Measurements from ENCODE around the gene CALML5.
"Not testable (repeated sequence)": the region's sequence is repeated elsewhere in the genome, so short reads cannot be mapped to it uniquely, and the experiment has no call there.

- not testable (repeated sequence) for TF ChIP-seq NR3C1 (CRISPR knock-in tag; conservative IDR thresholded peaks at IDR 0.05; ENCODE audit: low read depth); FOXJ3 (CRISPR knock-in tag; IDR thresholded peaks at IDR 0.05; ENCODE audit: borderline replicate concordance); CTCF (IDR thresholded peaks at IDR 0.05); E2F1 (CRISPR knock-in tag; IDR thresholded peaks at IDR 0.05); MXD4 (CRISPR knock-in tag; IDR thresholded peaks at IDR 0.05; ENCODE audit: borderline replicate concordance); ARID4B (CRISPR knock-in tag; IDR thresholded peaks at IDR 0.05; ENCODE audit: borderline replicate concordance); ZNF219 (CRISPR knock-in tag; IDR thresholded peaks at IDR 0.05; ENCODE audit: borderline replicate concordance); ZNF423 (CRISPR knock-in tag; IDR thresholded peaks at IDR 0.05); MAX (CRISPR knock-in tag; IDR thresholded peaks at IDR 0.05); IRF2 (CRISPR knock-in tag; IDR thresholded peaks at IDR 0.05; ENCODE audit: borderline replicate concordance, low read depth); ZNF263 (CRISPR knock-in tag; IDR thresholded peaks at IDR 0.05; ENCODE audit: low read depth)
Observed at GRCh38 chr10:5475088-5475487, 24.3 kb downstream of the CALML5 start.

Data from WTC11 (cell line).